Sigmoid colon (tissue), 7 donors: Measurements from ENCODE around the gene SMIM26. TPM values are rescaled to one million over a fixed set of nuclear protein-coding genes. Genes with fewer than 3 reads are reported as not detected.

Source experiments
- DNase-seq: peaks from one replicate; pipeline ENCODE4 v3.0.0-alpha.2; 2019
- H3K27ac ChIP-seq, 4 donors: fragments of 200-600 bp; sonication (generic); one replicate each; pipeline ENCODE4 v1.5.1; 2016 to 2019; ENCODE audit warnings: mild to moderate bottlenecking in 1 of 4
- H3K27me3 ChIP-seq, 3 donors: fragments of 200-600 bp; sonication (generic); one replicate each; pipeline ENCODE4 v1.5.1; 2019; ENCODE audit warnings: mild to moderate bottlenecking in 1 of 3
- H3K36me3 ChIP-seq, 4 donors: fragments of 200-600 bp; sonication (generic); one replicate each; pipeline ENCODE4 v1.5.1; 2016 to 2019
- H3K4me1 ChIP-seq, 4 donors: fragments of 200-600 bp; sonication (generic); one replicate each; pipeline ENCODE4 v1.5.1; 2017 to 2019
- H3K4me3 ChIP-seq, 4 donors: fragments of 200-600 bp; sonication (generic); one replicate each; pipeline ENCODE4 v1.5.1; 2017 to 2019; ENCODE audit warnings: mild to moderate bottlenecking in 2 of 4, moderate library complexity in 1 of 4
- H3K9me3 ChIP-seq, 4 donors: fragments of 200-600 bp in 3 of 4; sonication (generic) in 3 of 4; one replicate each; pipeline versions ENCODE4 v1.5.1 to v1.6.1; 2013 to 2019
- EP300 ChIP-seq, 4 donors: sonication (generic); formaldehyde crosslinking; IDR thresholded peaks; one replicate each; pipeline ENCODE4 v1.6.1; 2017; ENCODE audit warnings: antibody characterized with exemption in 4 of 4
- POLR2A ChIP-seq, 2 donors: fragments of 450-650 bp; IDR thresholded peaks; one replicate each; pipeline ENCODE4 v1.6.1; 2016; ENCODE audit warnings: antibody characterized with exemption in 2 of 2, mild to moderate bottlenecking in 2 of 2, moderate library complexity in 2 of 2
- POLR2AphosphoS5 ChIP-seq, 4 donors: sonication (generic); formaldehyde crosslinking; IDR thresholded peaks; one replicate each; pipeline ENCODE4 v1.6.1; 2017; ENCODE audit warnings: antibody characterized with exemption in 4 of 4
- WGBS, 2 donors: extraction: QIAGEN DNeasy Blood & Tissue Kit; methylation state at CpG; one replicate each; pipeline ENCODE4 v1.1.7; 2013; 5-methylcytosine and 5-hydroxymethylcytosine counted together
- intact Hi-C: fragments of 100-400 bp; cut with DNase I; formaldehyde crosslinking; loops from one replicate; pipeline ENCODE4 v1.15.1; 2023
- polyA plus RNA-seq, 3 donors: library from polyadenylated mRNA; stranded (reverse); fragments of 200-250 nt; gene quantifications; one replicate each; pipeline ENCODE4 v1.2.3, GENCODE V29; 2013
- small RNA-seq, 3 donors: library from RNA; depleted of rRNA; stranded (forward); fragments of <200 nt; gene quantifications; one replicate each; pipeline ENCODE3, GENCODE V24; 2016
- total RNA-seq, 4 donors: library from RNA; depleted of rRNA; stranded (reverse); fragments of >200 nt; gene quantifications; one replicate each; pipeline ENCODE4 v1.1.0, GENCODE V29; 2016
- TF ChIP-seq, protein P1 (sequence below), 4 experiments: fragments of 450-650 bp in 3 of 4; fragments of 200-600 bp in 1 of 4; IDR thresholded peaks; one replicate each; pipeline ENCODE4 v1.5.1; 2016 to 2019; ENCODE audit warnings: antibody characterized with exemption in 4 of 4, mild to moderate bottlenecking in 3 of 4, moderate library complexity in 2 of 4
- donor health status: healthy with polysubstance abuse.
- donor health status: Bipolar disorder and iron deficiency.
- donor health status: healthy.

SMIM26 gene
- total and polyA plus RNA-seq, 7 donors: 134 to 235 (median 174) TPM

DNA sequence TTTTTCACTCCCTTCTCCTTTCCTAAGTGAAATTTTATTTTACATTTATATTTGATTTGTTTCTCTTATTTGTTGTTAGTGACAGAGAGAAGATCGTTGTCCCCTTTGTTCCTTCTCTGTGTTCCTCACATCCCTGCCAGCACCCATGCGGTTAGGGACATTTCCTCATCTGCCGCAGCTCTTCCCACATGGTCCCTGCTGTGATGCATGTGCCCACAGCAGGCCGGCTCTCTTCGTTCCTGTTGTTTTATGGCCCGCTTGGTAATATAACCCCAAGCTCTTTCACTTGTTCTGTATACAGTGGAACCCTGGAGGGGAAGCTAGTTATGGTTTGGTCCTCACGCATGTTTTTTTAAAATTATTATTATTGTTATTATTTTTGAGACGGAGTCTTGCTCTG, 44.3 kb downstream of the SMIM26 start:
- DNase-seq: no peak
- peaks cover 0 to 10% (median 0%) of the 10 kb centered on the region in 4 donors for H3K36me3 ChIP-seq
- H3K4me3 ChIP-seq: no peak overlapping the region
- WGBS, 2 donors: 89% methylated on average over 8 of the region's 8 CpGs
- H3K4me1 ChIP-seq: peaks cover 0 to 14% (median 9%) of the 10 kb centered on the region in 4 donors
- no peak overlapping the region for H3K27ac ChIP-seq
- no peak for TF ChIP-seq POLR2A (IDR thresholded peaks at IDR 0.05)
- H3K9me3 ChIP-seq: no peaks in the 10 kb centered on the region
- intact Hi-C loops: no loop called here
- H3K27me3 ChIP-seq: no peaks in the 10 kb centered on the region

DNA sequence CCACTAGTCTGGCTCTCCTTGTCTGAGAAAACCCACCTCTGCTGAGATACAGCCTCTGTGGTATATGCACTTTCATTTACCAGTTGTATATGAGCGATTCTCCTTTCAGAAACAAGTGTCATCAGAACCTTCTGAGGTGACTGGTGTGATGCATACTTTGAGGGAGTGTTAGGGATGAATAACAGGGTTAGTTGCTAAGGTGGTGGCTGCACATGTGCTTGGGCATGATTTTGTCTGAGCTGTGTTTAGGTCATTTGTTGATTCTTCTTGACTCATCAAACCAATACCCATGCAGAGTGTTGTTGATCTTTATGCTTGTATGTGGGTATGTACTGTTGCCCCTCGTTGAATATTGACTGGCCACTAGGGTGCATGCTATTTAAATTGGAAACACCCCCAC, 46.3 kb downstream of the SMIM26 start:
- WGBS, 2 donors: 85 to 86% methylated on average over 2 of the region's 2 CpGs
- intact Hi-C loops: no loop called here
- H3K27ac ChIP-seq: no peak overlapping the region
- no peak for TF ChIP-seq EP300 (IDR thresholded peaks at IDR 0.05)
- no peak for TF ChIP-seq POLR2AphosphoS5 (IDR thresholded peaks at IDR 0.05)
- no peak for TF ChIP-seq POLR2A (IDR thresholded peaks at IDR 0.05)
- TF ChIP-seq, protein P1, sequence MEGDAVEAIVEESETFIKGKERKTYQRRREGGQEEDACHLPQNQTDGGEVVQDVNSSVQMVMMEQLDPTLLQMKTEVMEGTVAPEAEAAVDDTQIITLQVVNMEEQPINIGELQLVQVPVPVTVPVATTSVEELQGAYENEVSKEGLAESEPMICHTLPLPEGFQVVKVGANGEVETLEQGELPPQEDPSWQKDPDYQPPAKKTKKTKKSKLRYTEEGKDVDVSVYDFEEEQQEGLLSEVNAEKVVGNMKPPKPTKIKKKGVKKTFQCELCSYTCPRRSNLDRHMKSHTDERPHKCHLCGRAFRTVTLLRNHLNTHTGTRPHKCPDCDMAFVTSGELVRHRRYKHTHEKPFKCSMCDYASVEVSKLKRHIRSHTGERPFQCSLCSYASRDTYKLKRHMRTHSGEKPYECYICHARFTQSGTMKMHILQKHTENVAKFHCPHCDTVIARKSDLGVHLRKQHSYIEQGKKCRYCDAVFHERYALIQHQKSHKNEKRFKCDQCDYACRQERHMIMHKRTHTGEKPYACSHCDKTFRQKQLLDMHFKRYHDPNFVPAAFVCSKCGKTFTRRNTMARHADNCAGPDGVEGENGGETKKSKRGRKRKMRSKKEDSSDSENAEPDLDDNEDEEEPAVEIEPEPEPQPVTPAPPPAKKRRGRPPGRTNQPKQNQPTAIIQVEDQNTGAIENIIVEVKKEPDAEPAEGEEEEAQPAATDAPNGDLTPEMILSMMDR (IDR thresholded peaks at IDR 0.05): no peak
- H3K27me3 ChIP-seq: no peaks in the 10 kb centered on the region
- peaks cover 0 to 10% (median 0%) of the 10 kb centered on the region in 4 donors for H3K36me3 ChIP-seq
- no peaks in the 10 kb centered on the region for H3K9me3 ChIP-seq
- H3K4me1 ChIP-seq: peaks cover 0 to 19% (median 12%) of the 10 kb centered on the region in 4 donors
- no peak for DNase-seq
- H3K4me3 ChIP-seq: no peak overlapping the region

DNA sequence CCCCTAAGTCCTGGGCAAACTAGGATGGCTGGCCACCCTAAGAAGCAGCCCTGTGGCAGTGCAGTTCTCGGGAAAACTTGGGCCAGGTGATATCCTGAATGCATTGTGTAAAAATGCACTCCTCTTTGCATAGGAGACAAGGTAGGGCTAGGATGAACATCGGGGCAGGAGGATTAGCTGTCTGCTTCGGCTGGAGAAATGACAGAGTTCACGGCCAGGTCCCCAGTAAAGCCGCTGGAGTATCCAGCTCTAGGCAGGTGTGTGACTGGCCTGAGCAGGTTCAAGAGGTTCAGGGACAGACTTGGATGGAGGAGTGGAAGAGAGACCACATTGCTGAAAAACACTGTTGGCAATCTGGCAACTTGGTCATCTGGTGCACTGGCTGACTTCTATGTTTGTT, 47.0 kb downstream of the SMIM26 start:
- DNase-seq: no peak
- Histone ChIP-seq H3K4me3 (no peak overlapping the region), H3K36me3 (peaks cover 0 to 10% (median 0%) of the 10 kb centered on the region in 4 donors), H3K4me1 (peaks cover 0 to 19% (median 12%) of the 10 kb centered on the region in 4 donors), H3K27ac (no peak overlapping the region), H3K9me3 (no peaks in the 10 kb centered on the region), H3K27me3 (no peaks in the 10 kb centered on the region)
- TF ChIP-seq, protein P1 (IDR thresholded peaks at IDR 0.05): no peak
- TF ChIP-seq EP300 (IDR thresholded peaks at IDR 0.05) (no peak), POLR2A (IDR thresholded peaks at IDR 0.05) (no peak), POLR2AphosphoS5 (IDR thresholded peaks at IDR 0.05) (no peak)
- 95 to 96% methylated on average over 5 of the region's 5 CpGs for WGBS, 2 donors
- intact Hi-C loops: loop anchor here (2.0 kb wide), 1 partner anchor 21 kb away; no protein-coding TSS in a partner anchor

DNA sequence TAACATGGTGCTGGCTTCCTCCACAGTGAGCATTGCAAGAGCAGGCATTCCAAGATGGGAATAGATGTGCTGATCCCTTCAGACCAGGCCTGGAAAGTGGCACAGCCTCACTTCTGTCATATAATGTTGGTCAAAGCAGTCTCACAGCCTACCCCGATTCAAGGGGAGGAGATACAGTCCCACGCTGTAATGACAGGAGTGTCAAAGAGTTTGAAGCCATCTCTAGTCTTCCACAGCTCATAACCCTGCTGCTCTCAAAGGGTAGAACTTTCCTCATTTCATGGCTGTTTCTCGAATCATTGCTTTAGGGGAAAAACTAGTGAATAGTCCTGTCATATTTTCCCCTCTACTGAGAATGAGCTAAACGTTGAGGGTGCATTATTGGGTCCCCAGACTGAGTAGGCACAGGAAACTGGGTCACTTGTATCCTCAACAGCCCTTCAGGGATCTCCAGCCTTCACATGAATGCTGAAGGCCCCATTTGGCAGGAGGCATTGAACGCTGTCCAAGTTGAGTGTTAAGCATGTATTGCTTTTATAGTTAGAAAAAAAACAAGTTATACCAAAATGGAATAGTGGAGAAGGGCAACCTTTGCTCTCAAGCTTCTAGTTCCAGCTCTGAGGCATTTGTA, 47.9 kb downstream of the SMIM26 start:
- peaks cover 0 to 19% (median 12%) of the 10 kb centered on the region in 4 donors for H3K4me1 ChIP-seq
- TF ChIP-seq, protein P1 (IDR thresholded peaks at IDR 0.05): no peak
- TF ChIP-seq POLR2A (IDR thresholded peaks at IDR 0.05) (no peak), POLR2AphosphoS5 (IDR thresholded peaks at IDR 0.05) (no peak), EP300 (IDR thresholded peaks at IDR 0.05) (no peak)
- H3K27me3 ChIP-seq: no peaks in the 10 kb centered on the region
- H3K4me3 ChIP-seq: no peak overlapping the region
- no peak for DNase-seq
- H3K9me3 ChIP-seq: no peaks in the 10 kb centered on the region
- H3K27ac ChIP-seq: peak overlapping the region in 1 of 4 donors; percentile 40
- intact Hi-C loops: loop anchor here (2.0 kb wide), 1 partner anchor 22 kb away; no protein-coding TSS in a partner anchor
- WGBS, 2 donors: 64 to 79% methylated on average over 5 of the region's 5 CpGs
- peaks cover 0 to 1% (median 0%) of the 10 kb centered on the region in 4 donors for H3K36me3 ChIP-seq

Small RNA genes lying within 50 kb of the gene (small RNA-seq; reads per million reads assigned to genes)
- gene RN7SL638P: 0 reads per million in 3 donors
- 0 reads per million in 3 donors for gene RNU6ATAC34P

Other genes starting within 250 kb of the SMIM26 start
- 1 to 10 TPM; 1.2 to 2.9 (median 2.2) TPM for gene DZANK1, start 100.4 kb upstream of the SMIM26 start, total RNA-seq
- 1 to 10 TPM in 2 of 3 donors, under 1 TPM in 1; 0.69 to 4.2 (median 1.4) TPM for gene DZANK1, start 100.4 kb upstream of the SMIM26 start, polyA plus RNA-seq
- gene POLR3F, start 100.0 kb upstream of the SMIM26 start, total RNA-seq: 10 to 100 TPM in 3 of 4 donors, 1 to 10 TPM in 1; 9.7 to 11.8 (median 10.8) TPM
- gene POLR3F, start 100.0 kb upstream of the SMIM26 start, polyA plus RNA-seq: 1 to 10 TPM; 5.1 to 5.6 (median 5.4) TPM
- 10 to 100 TPM; 11.1 to 23.5 (median 13.9) TPM for gene RBBP9, start 70.2 kb upstream of the SMIM26 start, total RNA-seq
- 1 to 10 TPM; 5.4 to 5.5 (median 5.5) TPM for gene RBBP9, start 70.2 kb upstream of the SMIM26 start, polyA plus RNA-seq
- 10 to 100 TPM; 10.5 to 14.2 (median 13.5) TPM for gene SEC23B, start 59.5 kb upstream of the SMIM26 start, total RNA-seq
- gene SEC23B, start 59.5 kb upstream of the SMIM26 start, polyA plus RNA-seq: 10 to 100 TPM; 22.2 to 31.4 (median 27.1) TPM
- 10 to 100 TPM; 11.6 to 22.1 (median 15.5) TPM for gene DTD1, start 20.6 kb downstream of the SMIM26 start, total RNA-seq
- 10 to 100 TPM; 18.7 to 22.9 (median 20.4) TPM for gene DTD1, start 20.6 kb downstream of the SMIM26 start, polyA plus RNA-seq
- gene SCP2D1, start 246.4 kb downstream of the SMIM26 start, total RNA-seq: under 1 TPM in 1 of 4 donors, not detected in 3; 0.99 TPM
- gene SCP2D1, start 246.4 kb downstream of the SMIM26 start, polyA plus RNA-seq: not detected